DOHH2 (cell line): ENCODE results near the gene CHMP6.

Experiments used
- H3F3A ChIP-seq: fragments of 200-600 bp; sonication (generic), shearing (Covaris generic); 2 replicates; pipeline ENCODE4 v1.6.0; 2016; ENCODE audit warnings: antibody characterized with exemption, mild to moderate bottlenecking; ENCODE audit not compliant: control insufficient read depth, insufficient read depth
- H3K27ac ChIP-seq: fragments of 200-600 bp; sonication (generic); 2 replicates; pipeline ENCODE4 v1.5.1; 2014; ENCODE audit warnings: low read depth, mild to moderate bottlenecking, low read length, moderate library complexity
- H3K27me3 ChIP-seq: fragments of 200-600 bp; sonication (generic); 2 replicates; pipeline ENCODE4 v1.6.1; 2014; ENCODE audit warnings: mild to moderate bottlenecking, low read length, mixed read lengths; ENCODE audit not compliant: control insufficient read depth
- H3K36me3 ChIP-seq: fragments of 200-600 bp; sonication (generic); 2 replicates; pipeline ENCODE4 v1.6.1; 2014; ENCODE audit warnings: mild to moderate bottlenecking, low read length, moderate library complexity, mixed read lengths; ENCODE audit not compliant: control insufficient read depth
- H3K4me1 ChIP-seq: fragments of 200-600 bp; sonication (generic); 2 replicates; pipeline ENCODE4 v1.6.1; 2014; ENCODE audit warnings: mild to moderate bottlenecking, low read length, mixed read lengths; ENCODE audit not compliant: control insufficient read depth
- H3K4me2 ChIP-seq: fragments of 200-600 bp; sonication (generic); 2 replicates; pipeline ENCODE4 v1.6.0; 2014; ENCODE audit warnings: mild to moderate bottlenecking, low read length, moderate library complexity
- H3K4me3 ChIP-seq: fragments of 200-600 bp; sonication (generic); 2 replicates; pipeline ENCODE4 v1.5.1; 2014; ENCODE audit warnings: mild to moderate bottlenecking, low read length, mixed read lengths
- H3K79me2 ChIP-seq: fragments of 200-600 bp; sonication (generic); 2 replicates; pipeline ENCODE4 v1.6.1; 2014; ENCODE audit warnings: mild to moderate bottlenecking, low read length, mixed read lengths; ENCODE audit not compliant: control insufficient read depth
- H3K9me2 ChIP-seq: fragments of 200-600 bp; sonication (generic); replicated peaks from 2 replicates; pipeline ENCODE4 v1.6.1; 2014; ENCODE audit warnings: mild to moderate bottlenecking, low read length, mixed read lengths; ENCODE audit not compliant: control insufficient read depth
- H3K9me3 ChIP-seq: fragments of 200-600 bp; sonication (generic); 2 replicates; pipeline ENCODE4 v1.6.1; 2014; ENCODE audit warnings: antibody characterized with exemption, low read length, mixed read lengths; ENCODE audit not compliant: control insufficient read depth, insufficient read depth
- H4K20me1 ChIP-seq: fragments of 200-600 bp; sonication (generic); 2 replicates; pipeline ENCODE4 v1.6.0; 2014; ENCODE audit warnings: low read depth, mild to moderate bottlenecking, antibody characterized with exemption, low read length, moderate library complexity; ENCODE audit not compliant: control insufficient read depth, insufficient read depth
- CTCF ChIP-seq: fragments of 200-600 bp; sonication (generic); IDR thresholded peaks from one replicate; pipeline ENCODE4 v1.5.1; 2014; ENCODE audit warnings: antibody characterized with exemption, mild to moderate bottlenecking, low read depth, low read length; ENCODE audit not compliant: poor library complexity, severe bottlenecking
- EZH2phosphoT487 ChIP-seq: fragments of 200-600 bp; sonication (generic); IDR thresholded peaks from 2 replicates; pipeline ENCODE4 v1.6.1; 2017; ENCODE audit warnings: borderline replicate concordance, mild to moderate bottlenecking, antibody characterized with exemption, low read length, moderate library complexity, mixed read lengths

CHMP6 gene

DNA sequence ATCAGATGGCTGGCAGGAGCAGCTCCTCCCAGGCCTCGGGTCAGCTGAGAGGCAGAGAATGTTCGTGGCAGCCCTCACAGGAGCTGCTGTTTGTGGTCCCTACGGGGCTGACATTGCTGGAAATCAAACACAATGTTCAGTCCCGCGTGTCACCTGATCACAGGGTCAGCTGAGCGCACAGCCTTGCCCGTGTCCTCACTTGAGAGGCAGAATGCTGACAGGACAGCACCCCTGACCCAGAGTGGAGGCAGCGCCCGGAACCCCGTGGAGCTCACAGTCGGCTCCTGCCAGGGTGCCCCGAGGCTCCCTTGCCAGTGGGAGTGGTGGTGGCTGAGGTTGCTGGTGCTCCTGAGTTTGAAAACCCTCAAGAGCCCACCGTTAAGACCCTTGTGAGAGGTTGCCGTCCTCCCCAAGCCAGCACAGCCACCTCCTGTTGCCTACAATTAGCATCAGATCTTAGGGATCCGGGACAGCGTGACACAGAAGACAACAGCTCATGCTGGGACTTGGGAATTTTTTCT lies 3.6 kb upstream of the CHMP6 start:
- no peak overlapping the region for H3K27ac ChIP-seq
- no peak for TF ChIP-seq EZH2phosphoT487
- no peak for TF ChIP-seq CTCF
- no peaks in the 10 kb centered on the region for H3K36me3 ChIP-seq
- H3K9me2 ChIP-seq: no peaks in the 10 kb centered on the region
- H3F3A ChIP-seq: no peaks in the 10 kb centered on the region
- no peaks in the 10 kb centered on the region for H3K9me3 ChIP-seq
- H3K4me3 ChIP-seq: no peak overlapping the region
- H3K4me2 ChIP-seq: no peak overlapping the region
- peaks cover 30% of the 10 kb centered on the region for H3K27me3 ChIP-seq
- H4K20me1 ChIP-seq: no peaks in the 10 kb centered on the region
- peaks cover 10% of the 10 kb centered on the region for H3K79me2 ChIP-seq
- H3K4me1 ChIP-seq: peaks cover 25% of the 10 kb centered on the region

DNA sequence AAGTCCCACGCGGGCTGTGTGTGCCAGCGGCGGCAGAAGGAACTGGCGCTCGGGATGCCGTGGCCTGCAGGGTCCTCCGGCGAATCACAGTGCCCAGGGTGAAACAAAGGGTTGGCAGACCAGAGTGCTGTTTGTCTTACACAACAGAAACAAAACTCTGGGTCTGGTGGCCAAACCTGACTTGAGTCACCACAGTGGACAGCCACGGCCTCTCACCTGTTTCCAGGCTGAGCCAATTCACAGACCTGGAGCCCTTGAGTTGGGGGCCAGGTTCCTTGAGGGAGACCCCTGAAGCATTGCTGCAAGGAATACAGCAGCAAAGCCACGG lies 2.1 kb upstream of the CHMP6 start:
- no peak for TF ChIP-seq EZH2phosphoT487
- no peak for TF ChIP-seq CTCF
- Histone ChIP-seq H3K4me2 (peak overlapping the region; percentile 81), H3K27ac (no peak overlapping the region)

GRCh38 chr17:80990921-80991644 lies 558 bp upstream of the CHMP6 start:
- no peak for TF ChIP-seq EZH2phosphoT487
- no peak for TF ChIP-seq CTCF
- peaks cover 15% of the 10 kb centered on the region for H3K79me2 ChIP-seq
- H3K36me3 ChIP-seq: no peaks in the 10 kb centered on the region; the same call in 1 of the 2 replicates
- H3F3A ChIP-seq: no peaks in the 10 kb centered on the region
- no peaks in the 10 kb centered on the region for H3K9me2 ChIP-seq
- H3K27ac ChIP-seq: no peak overlapping the region
- H4K20me1 ChIP-seq: no peaks in the 10 kb centered on the region
- peak overlapping the region; percentile 82 for H3K4me3 ChIP-seq
- H3K4me2 ChIP-seq: peak overlapping the region; percentile 86
- no peaks in the 10 kb centered on the region for H3K9me3 ChIP-seq
- peaks cover 30% of the 10 kb centered on the region for H3K27me3 ChIP-seq
- peaks cover 30% of the 10 kb centered on the region for H3K4me1 ChIP-seq

More for the DNA sequence above, 2.1 kb upstream of the CHMP6 start:
- Histone ChIP-seq H3K79me2 (peaks cover 15% of the 10 kb centered on the region), H3F3A (no peaks in the 10 kb centered on the region), H3K4me3 (peak overlapping the region; percentile 60), H3K9me3 (no peaks in the 10 kb centered on the region), H4K20me1 (no peaks in the 10 kb centered on the region), H3K27me3 (peaks cover 30% of the 10 kb centered on the region), H3K4me1 (peaks cover 30% of the 10 kb centered on the region), H3K36me3 (no peaks in the 10 kb centered on the region), H3K9me2 (no peaks in the 10 kb centered on the region)
